SK-N-SH treated with all-trans-retinoic acid at 6 μM for 48 hours (cell line): ENCODE data around the gene ARMC6.

ENCODE experiments used
- ATAC-seq: fragments of 200-7000 bp; cut with Tn5 transposase; 3 replicates; pipeline ENCODE4 v1.9.1; 2020; ENCODE audit warnings: mild to moderate bottlenecking, moderate library complexity
- ARNTL ChIP-seq: fragments of 450-650 bp; formaldehyde crosslinking; IDR thresholded peaks from 2 replicates; pipeline ENCODE4 v1.5.0; 2020; ENCODE audit warnings: low read depth, mild to moderate bottlenecking, moderate library complexity, borderline replicate concordance
- BACH2 ChIP-seq: fragments of 250-450 bp; sonication (Bioruptor Pico); IDR thresholded peaks from 2 replicates; pipeline ENCODE4 v1.9.0; 2021; ENCODE audit warnings: mild to moderate bottlenecking, borderline replicate concordance
- CSDC2 ChIP-seq: fragments of 250-450 bp; sonication (Bioruptor Pico); IDR thresholded peaks from 2 replicates; pipeline ENCODE4 v1.5.0; 2020; ENCODE audit warnings: mild to moderate bottlenecking, moderate library complexity
- GLIS3 ChIP-seq: fragments of 250-450 bp; sonication (Bioruptor Pico); IDR thresholded peaks from 2 replicates; pipeline ENCODE4 v1.5.0; 2020; ENCODE audit warnings: mild to moderate bottlenecking, moderate library complexity
- ISL1 ChIP-seq: fragments of 250-450 bp; sonication (Bioruptor Pico); IDR thresholded peaks from 2 replicates; pipeline ENCODE4 v2.1.2; 2022; ENCODE audit warnings: mild to moderate bottlenecking, moderate library complexity
- OSR1 ChIP-seq: fragments of 250-450 bp; sonication (Bioruptor Pico); IDR thresholded peaks from 2 replicates; pipeline ENCODE4 v1.8.0; 2022; ENCODE audit warnings: moderate library complexity, mild to moderate bottlenecking, inconsistent platforms
- PPARA ChIP-seq: fragments of 250-450 bp; sonication (Bioruptor Pico); IDR thresholded peaks from 2 replicates; pipeline ENCODE4 v1.5.0; 2020; ENCODE audit warnings: mild to moderate bottlenecking, borderline replicate concordance
- RARB ChIP-seq: fragments of 250-450 bp; sonication (Bioruptor Pico); IDR thresholded peaks from 2 replicates; pipeline ENCODE4 v1.8.0; 2021; ENCODE audit warnings: mild to moderate bottlenecking, moderate library complexity
- SNAI2 ChIP-seq: fragments of 250-450 bp; sonication (Bioruptor Pico); IDR thresholded peaks from 2 replicates; pipeline ENCODE4 v1.5.0; 2020; ENCODE audit warnings: mild to moderate bottlenecking, moderate library complexity
- TCF4 ChIP-seq: fragments of 250-450 bp; sonication (Bioruptor Pico); IDR thresholded peaks from 2 replicates; pipeline ENCODE4 v1.8.0; 2021; ENCODE audit warnings: mild to moderate bottlenecking, moderate library complexity, borderline replicate concordance
- TOX ChIP-seq: fragments of 250-450 bp; sonication (Bioruptor Pico); IDR thresholded peaks from 2 replicates; pipeline ENCODE4 v1.8.0; 2021; ENCODE audit warnings: mild to moderate bottlenecking, moderate library complexity, borderline replicate concordance
- ZC3H10 ChIP-seq: fragments of 250-450 bp; sonication (Bioruptor Pico); IDR thresholded peaks from 2 replicates; pipeline ENCODE4 v1.5.1; 2021; ENCODE audit warnings: mild to moderate bottlenecking, moderate library complexity
- ZFP3 ChIP-seq: fragments of 250-450 bp; sonication (Bioruptor Pico); IDR thresholded peaks from 2 replicates; pipeline ENCODE4 v1.5.0; 2020; ENCODE audit warnings: mild to moderate bottlenecking, moderate library complexity
- ZFP30 ChIP-seq: fragments of 450-650 bp; formaldehyde crosslinking; IDR thresholded peaks from 2 replicates; pipeline ENCODE4 v1.5.0; 2022; ENCODE audit warnings: mild to moderate bottlenecking, moderate library complexity
- ZNF565 ChIP-seq: fragments of 450-650 bp; formaldehyde crosslinking; conservative IDR thresholded peaks from 2 replicates; pipeline ENCODE4 v1.5.0; 2020; ENCODE audit warnings: low read depth, mild to moderate bottlenecking, moderate library complexity
- ZNF70 ChIP-seq: fragments of 450-650 bp; formaldehyde crosslinking; IDR thresholded peaks from 2 replicates; pipeline ENCODE4 v1.5.0; 2020; ENCODE audit warnings: mild to moderate bottlenecking, moderate library complexity
- ZNF8 ChIP-seq: fragments of 450-650 bp; formaldehyde crosslinking; IDR thresholded peaks from 2 replicates; pipeline ENCODE4 v1.5.0; 2020; ENCODE audit warnings: mild to moderate bottlenecking, moderate library complexity
- TF ChIP-seq, protein P1 (sequence below): fragments of 250-450 bp; sonication (Bioruptor Pico); IDR thresholded peaks from 2 replicates; pipeline ENCODE4 v1.5.1; 2021; ENCODE audit warnings: mild to moderate bottlenecking, moderate library complexity
- TF ChIP-seq, protein P2 (sequence below): fragments of 250-450 bp; sonication (Bioruptor Pico); IDR thresholded peaks from 2 replicates; pipeline ENCODE4 v1.8.0; 2021; ENCODE audit warnings: low read depth, mild to moderate bottlenecking, moderate library complexity, borderline replicate concordance
- TF ChIP-seq, protein P3 (sequence below): fragments of 250-450 bp; sonication (Bioruptor Pico); IDR thresholded peaks from 2 replicates; pipeline ENCODE4 v1.5.1; 2020; ENCODE audit warnings: low read depth, mild to moderate bottlenecking, moderate library complexity
- TF ChIP-seq, protein P4 (sequence below): fragments of 250-450 bp; sonication (Bioruptor Pico); IDR thresholded peaks from 2 replicates; pipeline ENCODE4 v1.8.0; 2020; ENCODE audit warnings: mild to moderate bottlenecking, moderate library complexity, borderline replicate concordance

The ARMC6 gene

DNA sequence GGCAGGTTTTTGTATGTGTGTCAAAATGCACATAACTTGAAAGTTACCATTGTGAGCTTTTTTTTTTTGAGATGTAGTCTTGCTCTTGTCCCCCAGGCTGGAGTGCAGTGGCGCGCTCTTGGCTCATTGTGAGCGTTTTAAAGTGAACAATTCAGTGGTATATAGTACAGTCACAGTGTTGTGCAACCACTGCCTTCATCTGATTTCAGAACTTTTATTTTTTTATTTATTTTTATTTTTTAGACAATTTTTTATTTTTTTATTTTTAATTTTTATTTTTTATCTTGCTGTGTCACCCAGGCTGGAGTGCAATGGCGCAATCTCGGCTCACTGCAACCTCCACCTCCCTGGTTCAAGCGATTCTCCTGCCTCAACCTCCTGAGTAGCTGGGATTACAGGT lies 45.4 kb downstream of the ARMC6 start:
- TF ChIP-seq ZFP30 (CRISPR knock-in tag) = no peak
- no peak for TF ChIP-seq ARNTL (CRISPR knock-in tag)
- TF ChIP-seq GLIS3 (CRISPR knock-in tag) = no peak
- TF ChIP-seq, protein P1, sequence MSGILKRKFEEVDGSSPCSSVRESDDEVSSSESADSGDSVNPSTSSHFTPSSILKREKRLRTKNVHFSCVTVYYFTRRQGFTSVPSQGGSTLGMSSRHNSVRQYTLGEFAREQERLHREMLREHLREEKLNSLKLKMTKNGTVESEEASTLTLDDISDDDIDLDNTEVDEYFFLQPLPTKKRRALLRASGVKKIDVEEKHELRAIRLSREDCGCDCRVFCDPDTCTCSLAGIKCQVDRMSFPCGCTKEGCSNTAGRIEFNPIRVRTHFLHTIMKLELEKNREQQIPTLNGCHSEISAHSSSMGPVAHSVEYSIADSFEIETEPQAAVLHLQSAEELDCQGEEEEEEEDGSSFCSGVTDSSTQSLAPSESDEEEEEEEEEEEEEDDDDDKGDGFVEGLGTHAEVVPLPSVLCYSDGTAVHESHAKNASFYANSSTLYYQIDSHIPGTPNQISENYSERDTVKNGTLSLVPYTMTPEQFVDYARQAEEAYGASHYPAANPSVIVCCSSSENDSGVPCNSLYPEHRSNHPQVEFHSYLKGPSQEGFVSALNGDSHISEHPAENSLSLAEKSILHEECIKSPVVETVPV (CRISPR knock-in tag) = no peak
- TF ChIP-seq ZC3H10 (CRISPR knock-in tag) = no peak
- no peak for TF ChIP-seq PPARA
- no peak for TF ChIP-seq OSR1 (CRISPR knock-in tag)
- TF ChIP-seq SNAI2 (CRISPR knock-in tag) = no peak
- no peak for TF ChIP-seq TOX
- no peak for TF ChIP-seq ZNF565
- TF ChIP-seq ZNF70 (CRISPR knock-in tag) = no peak
- TF ChIP-seq TCF4 (CRISPR knock-in tag) = no peak
- no peak for TF ChIP-seq CSDC2
- TF ChIP-seq, protein P2, sequence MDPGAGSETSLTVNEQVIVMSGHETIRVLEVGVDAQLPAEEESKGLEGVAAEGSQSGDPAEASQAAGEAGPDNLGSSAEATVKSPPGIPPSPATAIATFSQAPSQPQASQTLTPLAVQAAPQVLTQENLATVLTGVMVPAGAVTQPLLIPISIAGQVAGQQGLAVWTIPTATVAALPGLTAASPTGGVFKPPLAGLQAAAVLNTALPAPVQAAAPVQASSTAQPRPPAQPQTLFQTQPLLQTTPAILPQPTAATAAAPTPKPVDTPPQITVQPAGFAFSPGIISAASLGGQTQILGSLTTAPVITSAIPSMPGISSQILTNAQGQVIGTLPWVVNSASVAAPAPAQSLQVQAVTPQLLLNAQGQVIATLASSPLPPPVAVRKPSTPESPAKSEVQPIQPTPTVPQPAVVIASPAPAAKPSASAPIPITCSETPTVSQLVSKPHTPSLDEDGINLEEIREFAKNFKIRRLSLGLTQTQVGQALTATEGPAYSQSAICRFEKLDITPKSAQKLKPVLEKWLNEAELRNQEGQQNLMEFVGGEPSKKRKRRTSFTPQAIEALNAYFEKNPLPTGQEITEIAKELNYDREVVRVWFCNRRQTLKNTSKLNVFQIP = no peak
- no peak for TF ChIP-seq ZFP3 (CRISPR knock-in tag)
- TF ChIP-seq BACH2 = no peak
- TF ChIP-seq, protein P3, sequence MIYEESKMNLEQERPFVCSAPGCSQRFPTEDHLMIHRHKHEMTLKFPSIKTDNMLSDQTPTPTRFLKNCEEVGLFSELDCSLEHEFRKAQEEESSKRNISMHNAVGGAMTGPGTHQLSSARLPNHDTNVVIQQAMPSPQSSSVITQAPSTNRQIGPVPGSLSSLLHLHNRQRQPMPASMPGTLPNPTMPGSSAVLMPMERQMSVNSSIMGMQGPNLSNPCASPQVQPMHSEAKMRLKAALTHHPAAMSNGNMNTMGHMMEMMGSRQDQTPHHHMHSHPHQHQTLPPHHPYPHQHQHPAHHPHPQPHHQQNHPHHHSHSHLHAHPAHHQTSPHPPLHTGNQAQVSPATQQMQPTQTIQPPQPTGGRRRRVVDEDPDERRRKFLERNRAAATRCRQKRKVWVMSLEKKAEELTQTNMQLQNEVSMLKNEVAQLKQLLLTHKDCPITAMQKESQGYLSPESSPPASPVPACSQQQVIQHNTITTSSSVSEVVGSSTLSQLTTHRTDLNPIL (CRISPR knock-in tag) = no peak
- no peak for ATAC-seq

DNA sequence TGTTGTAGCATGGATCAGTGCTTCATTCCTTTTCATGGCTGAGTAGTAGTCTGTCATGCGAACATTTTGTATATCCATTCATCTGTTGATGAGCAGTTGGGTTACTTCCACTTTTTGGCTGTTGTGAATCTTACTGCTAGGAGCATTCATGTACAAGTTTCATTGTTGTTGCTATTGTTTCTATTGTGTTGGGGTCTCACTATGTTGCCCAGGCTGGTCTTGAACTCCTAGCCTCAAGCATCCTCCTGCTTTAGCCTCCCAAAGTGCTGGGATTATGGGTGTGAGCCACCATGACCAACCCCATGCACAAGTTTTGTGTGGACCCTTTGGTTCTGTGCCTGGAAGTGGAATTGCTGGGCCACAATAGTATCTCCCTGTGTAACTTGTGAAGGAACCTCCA lies 46.2 kb downstream of the ARMC6 start:
- no peak for ATAC-seq
- TF ChIP-seq RARB (CRISPR knock-in tag) = no peak
- no peak for TF ChIP-seq CSDC2
- TF ChIP-seq TOX = no peak
- TF ChIP-seq PPARA = no peak
- TF ChIP-seq TCF4 (CRISPR knock-in tag) = no peak
- TF ChIP-seq, protein P1 (CRISPR knock-in tag) = no peak
- TF ChIP-seq ZFP30 (CRISPR knock-in tag) = no peak
- TF ChIP-seq BACH2 = no peak
- TF ChIP-seq, protein P2 = no peak
- TF ChIP-seq ZFP3 (CRISPR knock-in tag) = no peak
- no peak for TF ChIP-seq ZC3H10 (CRISPR knock-in tag)
- TF ChIP-seq, protein P3 (CRISPR knock-in tag) = no peak
- no peak for TF ChIP-seq ARNTL (CRISPR knock-in tag)
- no peak for TF ChIP-seq ZNF70 (CRISPR knock-in tag)

DNA sequence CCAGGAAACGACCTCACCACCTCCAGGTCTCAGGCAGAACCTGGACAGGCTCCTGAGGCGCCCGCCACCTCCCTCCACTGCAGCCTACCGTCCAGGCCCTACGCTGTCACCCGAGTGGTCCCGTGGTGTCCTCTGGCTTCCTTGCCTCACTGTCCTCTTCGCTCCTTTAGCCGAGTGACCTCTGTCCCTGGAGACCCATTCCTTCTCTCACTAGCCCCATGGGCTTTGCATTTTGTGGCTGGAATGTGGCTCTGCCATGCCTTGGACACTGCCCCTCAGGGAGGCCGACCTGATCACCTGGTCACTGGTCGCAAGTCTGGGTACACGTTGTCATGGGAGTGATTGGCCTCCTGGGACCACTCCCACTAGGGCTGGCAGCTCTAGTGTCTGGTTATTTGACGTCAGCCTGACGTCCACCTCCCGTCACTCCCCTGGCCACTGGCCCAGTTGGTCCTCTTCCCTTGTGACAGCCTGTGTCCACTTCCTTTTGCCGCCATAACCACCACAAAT lies 48.3 kb downstream of the ARMC6 start:
- TF ChIP-seq, protein P4, sequence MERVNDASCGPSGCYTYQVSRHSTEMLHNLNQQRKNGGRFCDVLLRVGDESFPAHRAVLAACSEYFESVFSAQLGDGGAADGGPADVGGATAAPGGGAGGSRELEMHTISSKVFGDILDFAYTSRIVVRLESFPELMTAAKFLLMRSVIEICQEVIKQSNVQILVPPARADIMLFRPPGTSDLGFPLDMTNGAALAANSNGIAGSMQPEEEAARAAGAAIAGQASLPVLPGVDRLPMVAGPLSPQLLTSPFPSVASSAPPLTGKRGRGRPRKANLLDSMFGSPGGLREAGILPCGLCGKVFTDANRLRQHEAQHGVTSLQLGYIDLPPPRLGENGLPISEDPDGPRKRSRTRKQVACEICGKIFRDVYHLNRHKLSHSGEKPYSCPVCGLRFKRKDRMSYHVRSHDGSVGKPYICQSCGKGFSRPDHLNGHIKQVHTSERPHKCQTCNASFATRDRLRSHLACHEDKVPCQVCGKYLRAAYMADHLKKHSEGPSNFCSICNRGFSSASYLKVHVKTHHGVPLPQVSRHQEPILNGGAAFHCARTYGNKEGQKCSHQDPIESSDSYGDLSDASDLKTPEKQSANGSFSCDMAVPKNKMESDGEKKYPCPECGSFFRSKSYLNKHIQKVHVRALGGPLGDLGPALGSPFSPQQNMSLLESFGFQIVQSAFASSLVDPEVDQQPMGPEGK (CRISPR knock-in tag) = no peak
- no peak for TF ChIP-seq TOX
- no peak for TF ChIP-seq ISL1 (CRISPR knock-in tag)
- no peak for TF ChIP-seq ZNF8 (CRISPR knock-in tag)
- TF ChIP-seq CSDC2 = no peak
- TF ChIP-seq SNAI2 (CRISPR knock-in tag) = no peak
- TF ChIP-seq ZFP3 (CRISPR knock-in tag) = no peak
- TF ChIP-seq ZFP30 (CRISPR knock-in tag) = no peak
- no peak for TF ChIP-seq BACH2
- TF ChIP-seq, protein P1 (CRISPR knock-in tag) = no peak
- no peak for TF ChIP-seq TCF4 (CRISPR knock-in tag)
- no peak for TF ChIP-seq ARNTL (CRISPR knock-in tag)
- no peak for TF ChIP-seq ZNF565
- TF ChIP-seq ZNF70 (CRISPR knock-in tag) = no peak
- no peak for TF ChIP-seq ZC3H10 (CRISPR knock-in tag)
- TF ChIP-seq GLIS3 (CRISPR knock-in tag) = no peak
- TF ChIP-seq, protein P2 = no peak
- TF ChIP-seq PPARA = no peak
- ATAC-seq = no peak
